Stomach smooth muscle (tissue), 2 donors: ENCODE results near the gene RAB27B.

Experiments
- H3K27ac ChIP-seq: one replicate; pipeline ENCODE4 v1.7.0; 2013; ENCODE audit warnings: mild to moderate bottlenecking, low read length, inconsistent platforms
- H3K27me3 ChIP-seq, 2 donors: one replicate each; pipeline ENCODE4 v1.7.0; 2013; ENCODE audit warnings: low read length in 2 of 2; ENCODE audit not compliant: insufficient read depth in 2 of 2, control insufficient read depth in 1 of 2
- H3K36me3 ChIP-seq, 2 donors: one replicate each; pipeline ENCODE4 v1.7.0; 2013; ENCODE audit warnings: low read length in 2 of 2; ENCODE audit not compliant: control insufficient read depth in 2 of 2, insufficient read depth in 2 of 2
- H3K4me1 ChIP-seq: one replicate; pipeline ENCODE4 v1.7.0; 2013; ENCODE audit warnings: low read length; ENCODE audit not compliant: control insufficient read depth, insufficient read depth
- H3K4me3 ChIP-seq, 2 donors: one replicate each; pipeline ENCODE4 v1.7.0; 2013; ENCODE audit warnings: low read length in 2 of 2
- H3K9ac ChIP-seq, 2 donors: one replicate each; pipeline ENCODE4 v1.7.0; 2013; ENCODE audit warnings: low read length in 2 of 2, mild to moderate bottlenecking in 1 of 2
- H3K9me3 ChIP-seq, 2 donors: one replicate each; pipeline ENCODE4 v1.7.0; 2013; ENCODE audit warnings: low read length in 2 of 2; ENCODE audit not compliant: control insufficient read depth in 2 of 2
- donor health status: healthy.
- donor health status: Pancreatic carcinoma.

RAB27B gene

DNA sequence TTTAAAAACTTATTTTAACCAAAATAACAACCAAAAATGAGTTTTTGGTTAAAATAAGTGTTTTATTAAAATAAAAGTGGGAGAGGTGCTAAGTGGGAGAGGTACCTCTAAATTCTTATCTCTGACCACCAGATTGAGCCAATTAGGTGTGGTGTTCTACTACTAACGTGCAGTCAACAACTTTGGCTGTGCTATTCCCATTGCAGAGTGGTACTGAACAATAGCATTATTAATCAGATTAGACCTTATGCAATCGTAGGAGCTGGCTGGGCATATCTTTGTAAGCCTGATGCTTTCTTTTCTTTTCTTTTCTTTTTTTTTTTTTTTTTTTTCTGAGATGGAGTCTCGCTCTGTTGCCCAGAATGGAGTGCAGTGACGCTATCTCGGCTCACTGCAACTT lies 38.9 kb downstream of the RAB27B start:
- Histone ChIP-seq H3K4me1 (no peaks in the 10 kb centered on the region), H3K4me3 (no peak overlapping the region), H3K27me3 (no peaks in the 10 kb centered on the region), H3K36me3 (no peaks in the 10 kb centered on the region), H3K9ac (no peak overlapping the region), H3K9me3 (no peaks in the 10 kb centered on the region), H3K27ac (no peak overlapping the region)

DNA sequence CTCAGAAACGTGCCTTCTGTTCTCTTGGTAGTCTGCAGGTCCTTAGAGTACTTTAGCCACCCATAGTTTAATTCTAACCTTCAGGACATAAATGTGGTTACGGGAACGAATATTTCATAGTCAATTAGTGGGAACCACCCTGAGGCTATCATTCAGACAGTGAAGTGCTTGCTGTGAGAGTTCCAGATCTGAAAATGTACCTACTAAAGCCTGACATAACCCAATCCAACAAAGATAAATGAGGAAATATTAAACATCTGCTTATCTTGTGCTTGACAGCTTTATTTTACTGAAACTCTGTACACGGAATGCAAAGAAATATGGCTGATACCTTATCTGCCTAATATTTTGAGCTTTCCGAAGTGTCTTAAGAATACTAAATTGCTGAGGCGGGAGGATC lies 43.0 kb downstream of the RAB27B start:
- H3K4me3 ChIP-seq, result no peak overlapping the region
- H3K27me3 ChIP-seq, result no peaks in the 10 kb centered on the region
- no peak overlapping the region for H3K27ac ChIP-seq
- no peaks in the 10 kb centered on the region for H3K36me3 ChIP-seq
- H3K9me3 ChIP-seq, result no peaks in the 10 kb centered on the region
- no peaks in the 10 kb centered on the region for H3K4me1 ChIP-seq
- no peak overlapping the region for H3K9ac ChIP-seq

DNA sequence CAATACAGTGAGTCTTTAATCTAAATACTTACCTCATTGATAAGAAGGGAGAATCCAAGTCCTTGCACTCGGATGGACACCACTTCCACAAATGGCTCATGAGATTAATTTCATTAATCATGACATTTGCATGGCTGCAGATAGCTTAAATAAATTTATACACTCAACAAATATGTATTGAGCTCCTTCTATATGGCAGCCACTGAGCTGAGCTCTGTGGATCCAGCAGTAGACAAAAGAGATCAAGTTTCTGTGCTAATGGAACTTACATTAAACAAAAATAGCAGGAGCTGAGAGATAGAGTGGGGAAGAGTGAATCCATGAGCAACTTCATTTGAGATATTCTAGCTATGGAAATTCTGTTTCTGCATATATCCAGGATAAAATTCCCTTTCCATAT lies 44.4 kb downstream of the RAB27B start:
- H3K4me1 ChIP-seq, result no peaks in the 10 kb centered on the region
- H3K27me3 ChIP-seq, result no peaks in the 10 kb centered on the region
- no peak overlapping the region for H3K9ac ChIP-seq
- no peak overlapping the region for H3K27ac ChIP-seq
- H3K9me3 ChIP-seq, result no peaks in the 10 kb centered on the region
- H3K4me3 ChIP-seq, result no peak overlapping the region
- no peaks in the 10 kb centered on the region for H3K36me3 ChIP-seq

DNA sequence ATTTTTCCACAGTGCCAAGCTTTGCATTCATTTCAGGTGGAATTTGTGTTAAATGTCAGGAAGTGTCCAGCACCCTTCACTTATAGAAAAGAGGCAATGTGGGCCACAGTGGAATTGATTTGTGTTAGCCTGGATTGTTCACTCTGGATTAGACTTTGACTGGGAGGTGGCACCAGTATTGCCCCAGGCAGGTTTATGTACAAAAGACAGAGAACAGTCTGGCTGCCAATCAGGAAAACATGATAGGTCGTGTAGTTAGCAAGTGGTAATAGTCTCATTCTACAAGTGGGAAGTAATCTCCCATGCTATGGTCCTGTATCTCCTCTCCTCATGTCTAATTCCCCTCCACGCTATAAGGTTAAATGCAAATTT lies 45.6 kb downstream of the RAB27B start:
- H3K9ac ChIP-seq, result no peak overlapping the region
- no peak overlapping the region for H3K4me3 ChIP-seq
- no peak overlapping the region for H3K27ac ChIP-seq
- H3K9me3 ChIP-seq, result no peaks in the 10 kb centered on the region
- no peaks in the 10 kb centered on the region for H3K4me1 ChIP-seq
- no peaks in the 10 kb centered on the region for H3K36me3 ChIP-seq
- no peaks in the 10 kb centered on the region for H3K27me3 ChIP-seq

DNA sequence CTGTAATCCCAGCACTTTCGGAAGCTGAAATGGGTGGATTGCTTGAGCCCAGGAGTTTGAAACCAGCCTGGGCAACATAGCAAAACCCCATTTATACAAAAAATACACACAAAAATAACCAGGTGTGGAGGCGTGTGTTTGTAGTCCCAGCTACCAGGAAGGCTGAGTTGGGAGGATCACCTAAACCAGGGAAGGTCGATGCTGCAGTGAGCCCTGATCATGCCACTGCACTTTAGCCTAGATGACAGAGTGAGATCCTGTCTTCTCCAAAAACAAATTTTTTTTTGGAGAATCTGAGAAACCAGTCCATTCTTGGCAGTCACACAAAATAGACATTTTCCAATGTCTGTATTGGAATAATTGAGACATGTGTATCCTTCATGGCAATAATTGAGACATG lies 46.8 kb downstream of the RAB27B start:
- no peak overlapping the region for H3K4me3 ChIP-seq
- H3K9ac ChIP-seq, result no peak overlapping the region
- H3K27me3 ChIP-seq, result no peaks in the 10 kb centered on the region
- no peak overlapping the region for H3K27ac ChIP-seq
- no peaks in the 10 kb centered on the region for H3K9me3 ChIP-seq
- no peaks in the 10 kb centered on the region for H3K36me3 ChIP-seq
- no peaks in the 10 kb centered on the region for H3K4me1 ChIP-seq

DNA sequence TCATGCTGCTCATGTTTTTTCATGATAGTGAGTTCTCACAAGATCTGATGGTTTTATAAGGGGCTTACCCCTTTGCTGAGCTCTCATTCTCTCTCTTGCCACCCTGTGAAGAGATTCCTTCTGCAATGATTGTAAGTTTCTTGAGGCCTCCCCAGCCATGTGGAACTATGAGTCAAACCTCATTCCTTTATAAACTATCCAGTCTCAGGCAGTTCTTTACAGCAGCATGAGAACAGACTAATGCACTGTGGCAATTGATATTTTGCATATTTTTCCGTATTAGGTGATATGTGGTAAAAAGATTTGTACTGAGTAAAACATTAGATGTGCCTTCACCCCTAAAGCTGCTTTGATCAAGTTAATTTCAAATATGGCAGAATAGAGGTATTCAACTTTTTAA lies 48.8 kb downstream of the RAB27B start:
- Histone ChIP-seq H3K9ac (no peak overlapping the region), H3K4me1 (no peaks in the 10 kb centered on the region), H3K27ac (no peak overlapping the region), H3K27me3 (no peaks in the 10 kb centered on the region), H3K9me3 (no peaks in the 10 kb centered on the region), H3K4me3 (no peak overlapping the region), H3K36me3 (no peaks in the 10 kb centered on the region)

DNA sequence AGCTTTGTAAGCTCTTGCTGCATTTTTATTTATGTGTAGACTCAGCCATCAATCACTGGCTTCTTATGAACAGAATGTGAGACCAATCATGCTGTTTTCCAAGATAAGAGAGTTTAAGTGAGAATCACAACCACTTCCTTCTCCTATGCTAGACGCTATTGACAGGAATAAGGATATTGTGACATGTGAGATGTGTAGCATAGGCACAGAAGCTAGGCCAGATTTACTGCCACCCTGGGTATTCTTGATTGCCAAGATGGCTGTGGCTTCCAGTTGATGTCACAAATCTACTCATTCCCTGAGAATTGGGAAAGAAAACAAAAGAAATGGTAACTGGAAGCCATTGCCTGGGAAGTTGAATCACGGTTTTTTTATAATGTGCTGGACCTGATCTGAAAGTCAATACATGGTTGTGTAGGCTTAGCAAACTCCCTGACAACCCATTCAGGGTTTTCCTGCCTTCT lies 49.9 kb downstream of the RAB27B start:
- H3K9me3 ChIP-seq, result no peaks in the 10 kb centered on the region
- H3K4me1 ChIP-seq, result no peaks in the 10 kb centered on the region
- H3K36me3 ChIP-seq, result no peaks in the 10 kb centered on the region
- no peak overlapping the region for H3K4me3 ChIP-seq
- no peak overlapping the region for H3K27ac ChIP-seq
- no peak overlapping the region for H3K9ac ChIP-seq
- no peaks in the 10 kb centered on the region for H3K27me3 ChIP-seq

DNA sequence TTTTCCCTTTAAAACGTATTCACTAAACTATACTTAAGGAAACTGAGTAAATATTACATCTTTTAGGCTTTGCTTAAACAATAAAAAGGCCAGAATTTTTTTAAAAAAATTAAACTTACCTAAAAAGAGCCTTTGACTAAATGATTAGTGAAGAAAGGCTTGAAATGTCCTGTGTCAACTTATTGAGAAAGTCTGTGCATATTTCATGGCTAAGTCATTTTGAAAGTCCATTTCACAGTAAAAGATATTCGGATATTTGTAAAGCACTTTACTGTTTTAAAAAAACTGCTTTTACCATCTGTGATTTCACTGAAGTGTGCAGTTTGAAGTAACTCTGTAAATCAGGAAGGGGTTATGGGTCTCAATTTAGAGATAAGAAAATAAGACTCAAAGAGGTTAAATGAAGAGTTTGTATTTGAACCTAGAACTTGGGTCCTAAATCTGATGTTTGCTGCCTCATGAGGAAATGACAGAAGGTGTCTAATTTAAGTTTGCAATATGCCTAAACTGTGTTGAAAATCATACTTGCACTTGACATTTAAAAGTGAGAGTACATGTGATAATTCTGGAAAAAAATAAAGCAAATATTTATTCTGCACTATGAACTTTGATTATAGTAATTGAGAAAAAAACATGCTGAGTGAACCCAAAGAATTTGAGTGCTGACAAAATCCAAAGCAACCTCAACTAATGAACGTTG lies 50.5 kb downstream of the RAB27B start:
- no peak overlapping the region for H3K4me3 ChIP-seq
- H3K27me3 ChIP-seq, result no peaks in the 10 kb centered on the region
- no peaks in the 10 kb centered on the region for H3K9me3 ChIP-seq
- H3K27ac ChIP-seq, result no peak overlapping the region
- H3K4me1 ChIP-seq, result no peaks in the 10 kb centered on the region
- H3K36me3 ChIP-seq, result no peaks in the 10 kb centered on the region
- H3K9ac ChIP-seq, result no peak overlapping the region

DNA sequence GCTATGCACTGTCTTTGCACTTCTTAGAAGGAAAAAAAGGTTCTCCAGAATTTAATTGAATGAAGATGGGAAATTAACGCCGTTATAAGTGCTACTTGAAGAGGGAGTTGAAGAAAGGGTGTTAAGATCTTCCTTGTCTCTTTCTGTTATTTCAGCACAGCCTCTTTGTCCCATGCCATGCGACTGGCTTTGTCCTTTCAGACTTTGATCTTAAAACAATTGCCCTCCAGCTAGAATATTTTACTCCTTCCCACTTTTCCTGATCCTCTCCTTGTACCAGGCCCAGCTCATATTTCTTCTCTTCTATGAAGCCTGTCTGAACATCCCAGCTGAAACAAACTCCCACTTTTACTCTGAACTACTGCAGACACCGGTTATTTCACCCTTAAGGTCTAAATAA lies 51.4 kb downstream of the RAB27B start:
- Histone ChIP-seq H3K9ac (no peak overlapping the region), H3K4me3 (no peak overlapping the region), H3K4me1 (no peaks in the 10 kb centered on the region), H3K36me3 (no peaks in the 10 kb centered on the region), H3K27me3 (no peaks in the 10 kb centered on the region), H3K27ac (no peak overlapping the region), H3K9me3 (no peaks in the 10 kb centered on the region)

DNA sequence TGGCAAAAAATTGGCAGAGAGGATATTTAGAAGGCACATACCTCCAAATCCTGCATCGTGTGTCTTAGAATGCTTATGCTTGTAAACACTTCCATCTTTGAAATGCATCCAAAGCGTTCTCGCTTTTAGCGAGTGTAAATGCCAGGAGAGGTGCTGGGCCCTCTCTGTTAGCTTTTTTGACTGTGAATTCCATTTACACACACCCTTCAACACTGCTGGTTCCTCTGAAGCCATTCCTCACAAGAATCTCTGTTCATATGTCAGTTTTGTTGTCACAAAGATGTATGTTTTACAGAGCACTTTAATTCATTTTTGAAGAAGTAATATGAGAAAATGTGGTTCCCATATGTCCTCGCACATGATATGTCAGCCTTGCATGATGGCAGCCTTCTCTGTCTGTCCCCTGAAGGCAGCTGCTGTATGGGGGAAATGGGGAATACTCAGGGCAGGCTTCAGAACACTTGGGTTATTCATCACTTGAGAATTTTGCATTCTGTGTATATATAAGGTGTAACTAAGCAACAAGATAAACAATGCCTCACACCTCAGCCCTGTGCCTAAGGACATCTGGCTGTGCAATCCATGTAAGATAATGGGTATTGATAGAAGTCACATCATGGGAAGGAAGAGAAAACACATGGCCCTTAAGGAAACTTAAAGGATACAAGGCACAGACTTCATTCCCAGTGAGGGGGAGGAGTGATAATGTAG lies 52.3 kb downstream of the RAB27B start:
- Histone ChIP-seq H3K4me1 (no peaks in the 10 kb centered on the region), H3K27me3 (no peaks in the 10 kb centered on the region), H3K27ac (no peak overlapping the region), H3K9me3 (no peaks in the 10 kb centered on the region), H3K9ac (no peak overlapping the region), H3K36me3 (no peaks in the 10 kb centered on the region), H3K4me3 (no peak overlapping the region)

DNA sequence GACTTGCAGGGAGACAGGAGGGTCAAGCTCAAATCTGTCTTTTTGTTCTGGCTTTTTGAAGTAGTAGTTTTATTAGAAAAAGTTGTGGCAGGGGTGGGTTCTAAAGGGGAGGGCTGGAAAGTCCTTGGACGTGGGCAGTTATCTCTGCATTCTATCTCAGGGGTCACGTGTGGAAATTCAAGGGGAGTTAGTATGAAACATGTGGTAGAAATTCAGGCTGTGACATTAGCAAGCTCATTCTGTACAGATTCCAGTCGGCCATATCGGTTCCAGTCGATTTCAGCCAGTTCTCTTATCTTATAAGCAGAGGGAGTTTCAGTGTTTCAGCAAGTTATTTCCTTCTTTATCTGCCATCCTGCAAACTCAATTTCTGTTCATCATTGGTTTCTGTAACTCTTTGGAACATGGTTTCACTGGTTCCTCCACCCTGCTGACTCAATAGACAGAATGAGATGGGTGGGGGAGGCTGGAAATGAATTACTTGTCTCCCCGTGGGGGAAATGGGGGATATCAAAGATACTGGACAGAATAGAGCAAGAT lies 53.0 kb downstream of the RAB27B start:
- Histone ChIP-seq H3K27ac (no peak overlapping the region), H3K9ac (no peak overlapping the region), H3K4me1 (no peaks in the 10 kb centered on the region), H3K4me3 (no peak overlapping the region), H3K27me3 (no peaks in the 10 kb centered on the region), H3K36me3 (no peaks in the 10 kb centered on the region), H3K9me3 (no peaks in the 10 kb centered on the region)
